Muscle of leg (tissue), 11 donors: ENCODE measurements around the gene HES1. TPM values are rescaled to one million over a fixed set of nuclear protein-coding genes. Genes with fewer than 3 reads are reported as not detected.

Experiments used
- DNase-seq: peaks from one replicate; pipeline ENCODE4 v3.0.0; 2013
- H3K27ac ChIP-seq: one replicate; pipeline ENCODE4 v1.5.1; 2013; ENCODE audit warnings: mild to moderate bottlenecking, low read length, control low read depth
- H3K27me3 ChIP-seq: one replicate; pipeline ENCODE4 v1.6.1; 2013; ENCODE audit warnings: low read length; ENCODE audit not compliant: control insufficient read depth, insufficient read depth
- H3K36me3 ChIP-seq: one replicate; pipeline ENCODE4 v1.6.1; 2013; ENCODE audit warnings: low read length; ENCODE audit not compliant: control insufficient read depth, insufficient read depth
- H3K4me1 ChIP-seq: one replicate; pipeline ENCODE4 v1.6.1; 2013; ENCODE audit warnings: low read length; ENCODE audit not compliant: control insufficient read depth, insufficient read depth
- H3K4me3 ChIP-seq: one replicate; pipeline ENCODE4 v1.5.1; 2013; ENCODE audit warnings: low read length, control low read depth
- H3K9me3 ChIP-seq: replicated peaks from 2 replicates; pipeline ENCODE4 v1.6.1; 2013; ENCODE audit warnings: low read depth, low read length; ENCODE audit not compliant: control insufficient read depth
- WGBS: methylation state at CpG from one replicate; pipeline ENCODE4 v1.1.5; 2013; ENCODE audit warnings: missing lambda C conversion rate; ENCODE audit not compliant: insufficient coverage; 5-methylcytosine and 5-hydroxymethylcytosine counted together
- polyA plus RNA-seq, 8 donors: library from polyadenylated mRNA; unstranded; fragments of 120-200 nt; gene quantifications; one replicate each; pipeline versions ENCODE4 v1.2.1 to v1.2.3, GENCODE V29; 2013; ENCODE audit warnings: inconsistent platforms in 1 of 8, low replicate concordance in 1 of 8; ENCODE audit not compliant: insufficient read length in 8 of 8, insufficient read depth in 1 of 8
- total RNA-seq: library from RNA; stranded (reverse); fragments of 120-200 nt; gene quantifications from one replicate; pipeline ENCODE4 v1.2.4, GENCODE V29; 2013

HES1 gene
- total and polyA plus RNA-seq, 9 donors: 26.2 to 45.1 (median 35.4) TPM

GRCh38 chr3:194178669-194179068 lies 42.7 kb downstream of the HES1 start:
- Histone ChIP-seq H3K27ac (no peak overlapping the region), H3K4me3 (no peak overlapping the region), H3K9me3 (no peaks in the 10 kb centered on the region), H3K36me3 (no peaks in the 10 kb centered on the region), H3K27me3 (peaks cover 14% of the 10 kb centered on the region), H3K4me1 (peaks cover 14% of the 10 kb centered on the region)
- WGBS: 80% methylated on average over 1 of the region's 6 CpGs
- DNase-seq: no peak

- Histone ChIP-seq H3K9me3 (no peaks in the 10 kb centered on the region), H3K36me3 (no peaks in the 10 kb centered on the region), H3K27me3 (peaks cover 7% of the 10 kb centered on the region), H3K4me1 (peaks cover 21% of the 10 kb centered on the region), H3K4me3 (no peak overlapping the region), H3K27ac (no peak overlapping the region)
- no peak for DNase-seq
- WGBS: no CpG with 5 or more reads among the region's 5 CpGs
Measured at GRCh38 chr3:194180570-194180969, 44.6 kb downstream of the HES1 start.

DNA sequence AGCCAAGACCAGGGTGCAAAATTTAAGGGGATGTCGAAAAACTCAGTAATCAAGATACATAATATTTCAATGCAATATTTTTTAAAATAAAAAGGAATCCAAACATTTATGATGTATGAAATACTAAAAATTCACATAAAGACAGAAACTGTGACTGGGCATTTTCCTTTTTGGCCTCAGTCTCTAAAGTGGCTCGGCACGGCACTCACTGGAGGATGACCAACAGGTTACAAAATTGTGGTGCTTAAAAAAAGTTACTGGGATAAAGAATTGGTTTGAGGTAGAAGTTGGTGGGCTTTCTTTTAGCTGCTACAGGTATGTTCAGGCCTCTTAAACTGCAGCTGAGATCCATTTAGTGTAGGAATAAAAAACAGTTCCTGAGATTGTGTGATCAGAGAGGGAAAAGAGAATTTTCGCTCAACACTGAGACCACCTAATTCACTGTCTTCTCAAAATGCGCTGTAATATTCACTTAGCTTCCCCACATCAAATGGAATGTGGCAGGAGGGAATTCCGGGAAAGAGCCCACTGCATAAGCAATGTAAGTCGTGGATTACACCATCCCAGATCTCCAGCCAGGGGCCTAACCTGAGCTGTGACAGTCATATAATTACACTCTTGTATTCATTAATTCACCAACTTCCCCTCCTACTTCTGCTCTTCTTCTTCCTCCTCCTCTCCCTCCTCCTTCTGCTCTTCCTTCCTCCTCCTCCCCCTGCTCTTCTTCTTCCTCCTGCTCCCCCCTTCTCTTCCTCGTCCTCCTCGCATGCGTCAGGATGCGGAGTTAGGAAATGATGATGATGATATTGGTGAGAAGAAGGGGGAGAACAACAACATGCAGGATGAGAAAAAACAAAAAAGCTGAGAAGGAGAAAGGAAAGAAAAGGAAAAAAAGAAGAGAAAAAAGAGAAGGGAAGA lies 45.9 kb downstream of the HES1 start:
- 100% methylated on average over 2 of the region's 11 CpGs for WGBS
- H3K27ac ChIP-seq: no peak overlapping the region
- H3K27me3 ChIP-seq: peaks cover 2% of the 10 kb centered on the region
- DNase-seq: no peak
- H3K9me3 ChIP-seq: no peaks in the 10 kb centered on the region
- peaks cover 13% of the 10 kb centered on the region for H3K4me1 ChIP-seq
- H3K4me3 ChIP-seq: no peak overlapping the region
- H3K36me3 ChIP-seq: no peaks in the 10 kb centered on the region

DNA sequence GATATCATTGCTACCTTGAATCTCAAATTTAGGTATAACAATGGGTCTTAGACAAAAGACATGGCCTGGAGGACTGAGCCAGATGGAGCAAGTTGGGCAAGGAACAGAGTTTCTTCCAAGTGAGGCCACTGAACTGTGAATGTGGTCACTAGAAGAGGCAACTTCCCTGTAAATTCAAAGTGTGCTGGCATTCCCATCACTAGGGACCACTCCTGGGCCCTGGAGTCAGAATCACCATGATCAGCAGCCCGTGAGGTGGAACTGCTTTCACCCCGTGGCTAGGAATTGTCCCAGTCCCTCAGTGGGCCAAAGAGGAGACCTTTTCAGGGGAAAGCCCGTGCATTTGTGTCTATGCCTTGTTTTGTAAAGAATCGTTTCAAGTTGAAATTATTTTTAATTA lies 47.3 kb downstream of the HES1 start:
- no peaks in the 10 kb centered on the region for H3K9me3 ChIP-seq
- no peak for DNase-seq
- H3K27me3 ChIP-seq: peaks cover 2% of the 10 kb centered on the region
- no peaks in the 10 kb centered on the region for H3K36me3 ChIP-seq
- WGBS: 83% methylated on average over 2 of the region's 4 CpGs
- no peak overlapping the region for H3K4me3 ChIP-seq
- H3K27ac ChIP-seq: no peak overlapping the region
- peaks cover 16% of the 10 kb centered on the region for H3K4me1 ChIP-seq

GRCh38 chr3:194184265-194184751 lies 48.4 kb downstream of the HES1 start:
- DNase-seq: peak; percentile 42
- peaks cover 4% of the 10 kb centered on the region for H3K27me3 ChIP-seq
- H3K4me1 ChIP-seq: peaks cover 24% of the 10 kb centered on the region
- no peaks in the 10 kb centered on the region for H3K9me3 ChIP-seq
- WGBS: 8% methylated on average over 3 of the region's 4 CpGs
- H3K27ac ChIP-seq: peak overlapping the region; percentile 65
- H3K36me3 ChIP-seq: no peaks in the 10 kb centered on the region
- no peak overlapping the region for H3K4me3 ChIP-seq

DNA sequence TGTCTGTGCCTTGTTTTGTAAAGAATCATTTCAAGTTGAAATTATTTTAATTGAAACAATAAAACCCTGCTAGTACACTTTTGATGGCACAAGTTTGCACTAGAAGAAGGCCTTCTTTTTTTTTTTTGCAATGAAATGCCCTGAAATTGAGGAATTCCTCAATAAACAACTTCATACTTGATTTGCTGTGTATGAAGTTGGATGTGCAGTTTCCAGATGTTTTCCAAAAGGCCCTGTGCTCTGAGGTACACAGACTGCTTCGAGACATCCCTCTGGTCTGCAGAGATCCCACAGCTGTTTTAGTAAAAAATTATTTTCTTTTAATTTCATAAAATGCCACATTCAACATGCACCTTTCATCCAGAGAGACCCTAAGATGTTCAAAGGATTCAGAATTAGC lies 48.9 kb downstream of the HES1 start:
- no peaks in the 10 kb centered on the region for H3K9me3 ChIP-seq
- no peaks in the 10 kb centered on the region for H3K36me3 ChIP-seq
- peak overlapping the region; percentile 65 for H3K27ac ChIP-seq
- peaks cover 28% of the 10 kb centered on the region for H3K4me1 ChIP-seq
- no peak overlapping the region for H3K4me3 ChIP-seq
- WGBS: no CpG with 5 or more reads among the region's 1 CpG
- peaks cover 4% of the 10 kb centered on the region for H3K27me3 ChIP-seq
- DNase-seq: peak; percentile 33

DNA sequence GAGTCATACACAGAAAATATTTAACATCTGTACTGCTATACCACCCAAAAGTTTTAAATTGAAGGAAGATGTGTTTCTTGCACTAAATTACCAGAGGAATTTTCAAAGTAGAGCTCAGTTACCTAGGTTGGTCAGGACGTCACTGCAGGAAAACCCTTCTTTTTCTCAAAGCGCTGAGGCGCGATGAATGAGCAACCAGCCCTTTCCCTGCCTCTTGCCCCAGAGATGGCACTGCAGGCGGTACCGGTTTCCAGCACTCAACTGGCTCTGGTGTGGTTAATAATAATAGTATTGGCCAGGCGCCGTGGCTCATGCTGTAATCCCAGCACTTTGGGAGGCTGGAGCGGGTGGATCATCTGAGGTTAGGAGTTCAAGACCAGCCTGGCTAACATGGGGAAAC lies 49.3 kb downstream of the HES1 start:
- Histone ChIP-seq H3K4me1 (peaks cover 28% of the 10 kb centered on the region), H3K27me3 (peaks cover 4% of the 10 kb centered on the region), H3K36me3 (no peaks in the 10 kb centered on the region), H3K4me3 (no peak overlapping the region), H3K27ac (no peak overlapping the region), H3K9me3 (no peaks in the 10 kb centered on the region)
- no peak for DNase-seq
- WGBS: 60% methylated on average over 1 of the region's 9 CpGs

DNA sequence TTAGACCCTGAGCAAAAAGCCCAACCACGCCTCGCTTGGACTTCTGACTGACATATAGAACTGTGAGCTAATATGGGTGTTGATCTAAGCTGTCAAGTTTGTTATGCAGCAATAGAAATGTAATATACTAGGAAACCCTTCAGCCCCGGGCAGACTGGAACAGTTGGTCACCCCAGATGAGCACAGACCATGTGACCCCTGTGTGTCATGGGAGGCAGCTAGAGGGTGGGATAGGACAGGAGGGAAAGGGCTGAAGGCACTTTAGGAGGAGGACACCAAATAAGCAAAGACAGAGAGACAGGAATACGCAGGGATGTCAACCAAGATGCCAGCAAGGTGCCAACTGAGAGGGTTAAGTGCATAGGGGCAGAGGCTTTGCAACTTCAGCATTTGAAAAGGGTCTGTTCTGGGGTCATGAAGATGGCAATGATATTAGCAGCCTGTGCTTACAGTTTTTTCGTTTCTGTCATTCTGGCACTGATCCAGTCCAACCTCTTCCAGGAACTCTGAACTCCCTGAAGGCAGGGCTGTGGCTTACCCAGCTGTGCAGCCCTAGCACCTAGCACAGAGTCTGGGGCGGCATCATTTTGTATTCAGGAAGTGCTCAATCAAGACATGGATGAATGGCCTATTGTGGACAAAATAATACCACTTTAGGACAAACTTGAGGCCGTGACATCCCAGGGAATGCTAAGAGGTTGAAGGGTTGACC lies 51.4 kb downstream of the HES1 start:
- WGBS: 69% methylated on average over 5 of the region's 7 CpGs
- Histone ChIP-seq H3K27ac (no peak overlapping the region), H3K4me1 (peaks cover 28% of the 10 kb centered on the region), H3K36me3 (no peaks in the 10 kb centered on the region), H3K27me3 (peaks cover 4% of the 10 kb centered on the region), H3K9me3 (peaks cover 3% of the 10 kb centered on the region), H3K4me3 (no peak overlapping the region)
- no peak for DNase-seq
